GM12878 (cell line): ENCODE data around the gene AGBL3. TPM values are rescaled to one million over a fixed set of nuclear protein-coding genes. Genes with fewer than 3 reads are reported as not detected.

Source experiments
- ASH2L ChIP-seq: fragments of 300-600, 200-600 bp; sonication (generic); IDR thresholded peaks from 2 replicates; pipeline ENCODE4 v1.6.1; 2017; ENCODE audit warnings: low read depth, mild to moderate bottlenecking, borderline replicate concordance
- ATF2 ChIP-seq: IDR thresholded peaks from 2 replicates; pipeline ENCODE4 v1.6.1; 2012; ENCODE audit warnings: low read length, inconsistent platforms
- BHLHE40 ChIP-seq, 2 experiments: fragments of 450-650 bp in 1 of 2; IDR thresholded peaks; 2 replicates each; pipeline ENCODE4 v1.6.1; 2011 to 2017; ENCODE audit warnings: low read depth in 2 of 2, borderline replicate concordance in 1 of 2, improper control_type of control experiment in 1 of 2, low read length in 1 of 2, mild to moderate bottlenecking in 1 of 2
- BRCA1 ChIP-seq: IDR thresholded peaks from 2 replicates; pipeline ENCODE4 v1.6.1; 2011; ENCODE audit warnings: low read depth, low read length, improper control_type of control experiment
- CBX3 ChIP-seq: fragments of 200-600 bp; sonication (generic); IDR thresholded peaks from 2 replicates; pipeline ENCODE4 v1.6.1; 2016; ENCODE audit warnings: low read depth, borderline replicate concordance
- CHD1 ChIP-seq: IDR thresholded peaks from 2 replicates; pipeline ENCODE4 v1.6.1; 2012; ENCODE audit warnings: low read depth, low read length, improper control_type of control experiment
- ELK1 ChIP-seq: IDR thresholded peaks from 2 replicates; pipeline ENCODE4 v1.6.1; 2012; ENCODE audit warnings: low read depth, low read length, improper control_type of control experiment
- FOXM1 ChIP-seq: IDR thresholded peaks from 2 replicates; pipeline ENCODE4 v1.6.1; 2012; ENCODE audit warnings: low read depth, mild to moderate bottlenecking, inconsistent platforms, low read length, moderate library complexity
- LARP7 ChIP-seq: fragments of 450-650 bp; IDR thresholded peaks from 2 replicates; pipeline ENCODE4 v1.6.1; 2017; ENCODE audit warnings: mild to moderate bottlenecking
- MYB ChIP-seq: fragments of 150-350 bp; IDR thresholded peaks from 2 replicates; pipeline ENCODE4 v1.6.1; 2014; ENCODE audit warnings: mild to moderate bottlenecking, low read depth, low read length, borderline replicate concordance
- NFYA ChIP-seq: IDR thresholded peaks from 2 replicates; pipeline ENCODE4 v1.6.1; 2011; ENCODE audit warnings: low read depth, mild to moderate bottlenecking, low read length, improper control_type of control experiment, borderline replicate concordance
- NR2F1 ChIP-seq: fragments of 450-650 bp; conservative IDR thresholded peaks from 2 replicates; pipeline ENCODE4 v1.6.1; 2017; ENCODE audit warnings: mild to moderate bottlenecking
- NRF1 ChIP-seq: conservative IDR thresholded peaks from 2 replicates; pipeline ENCODE4 v1.6.1; 2011; ENCODE audit warnings: mild to moderate bottlenecking, low read depth, low read length, improper control_type of control experiment
- PAX5 ChIP-seq: IDR thresholded peaks from 2 replicates; pipeline ENCODE4 v1.6.1; 2011; ENCODE audit warnings: low read depth, low read length, borderline replicate concordance
- PAX8 ChIP-seq: fragments of 450-650 bp; IDR thresholded peaks from 2 replicates; pipeline ENCODE4 v1.6.1; 2017; ENCODE audit warnings: mild to moderate bottlenecking, moderate library complexity
- POU2F2 ChIP-seq: IDR thresholded peaks from 3 replicates; pipeline ENCODE4 v1.6.1; 2011; ENCODE audit warnings: low read depth, mild to moderate bottlenecking, low read length, borderline replicate concordance
- SP1 ChIP-seq: IDR thresholded peaks from one replicate; pipeline ENCODE4 v1.6.1; 2011; ENCODE audit warnings: low read depth, low read length
- SRF ChIP-seq, 2 experiments: IDR thresholded peaks; 2 replicates each; pipeline ENCODE4 v1.6.1; 2011; ENCODE audit warnings: low read depth in 2 of 2, low read length in 2 of 2, mild to moderate bottlenecking in 1 of 2, moderate library complexity in 1 of 2
- TARDBP ChIP-seq: IDR thresholded peaks from 2 replicates; pipeline ENCODE4 v1.6.1; 2016; ENCODE audit warnings: borderline replicate concordance
- WRNIP1 ChIP-seq: IDR thresholded peaks from 2 replicates; pipeline ENCODE4 v1.6.1; 2011; ENCODE audit warnings: low read depth, low read length, improper control_type of control experiment, borderline replicate concordance
- YBX1 ChIP-seq: fragments of 450-650 bp; IDR thresholded peaks from 2 replicates; pipeline ENCODE4 v1.6.1; 2016; ENCODE audit warnings: antibody characterized with exemption
- ZBTB4 ChIP-seq: fragments of 450-650 bp; formaldehyde crosslinking; IDR thresholded peaks from 2 replicates; pipeline ENCODE4 v1.4.0; 2022; ENCODE audit warnings: mild to moderate bottlenecking, moderate library complexity
- ZNF24 ChIP-seq: fragments of 450-650 bp; IDR thresholded peaks from 2 replicates; pipeline ENCODE4 v1.6.1; 2017; ENCODE audit warnings: antibody characterized with exemption, mild to moderate bottlenecking
- polyA plus RNA-seq, 11 experiments: library from polyadenylated mRNA; depleted of rRNA in 4 of 11; unstranded in 6 of 11; stranded (reverse) in 5 of 11; fragments of >200 nt; fragmentation: Nextera tagmentation in 4 of 11; fragmentation: Illumina TruSeq in 1 of 11; extraction: Ambion mirVana in 4 of 11; extraction: Trizol in 1 of 11; gene quantifications; 1 replicate in 1 of 11; 2 replicates in 10 of 11; pipeline versions ENCODE4 v1.2.1 to v1.2.3, GENCODE V29; 2011 to 2016; ENCODE audit warnings: inconsistent platforms in 2 of 11, missing spikeins in 2 of 11, low read depth in 1 of 11
- total RNA-seq, 4 experiments: library from RNA; depleted of rRNA in 3 of 4; stranded (reverse); fragments of >200 nt in 3 of 4; fragmentation: Illumina TruSeq in 1 of 4; extraction: Trizol in 1 of 4; gene quantifications; 2 replicates each; pipeline versions ENCODE4 v1.2.1 to v1.2.3, GENCODE V29; 2013 to 2021
- TF ChIP-seq, protein P1 (sequence below): fragments of 450-650 bp; IDR thresholded peaks from 2 replicates; pipeline ENCODE4 v1.6.1; 2018; ENCODE audit warnings: borderline replicate concordance, mild to moderate bottlenecking; ENCODE audit not compliant: partially characterized antibody

The AGBL3 gene
- total and polyA plus RNA-seq, 10 of the 15 experiments (the other 5 are each of a cell fraction or from before 2014, with no cell fraction given), result 0.82 to 12.4 (median 3.7) TPM

GRCh38 chr7:134992626-134993179 lies 6.4 kb downstream of the AGBL3 start (continued):
- no peak for TF ChIP-seq NFYA
- peak; percentile 76; the same call in 1 of the 2 replicates for TF ChIP-seq PAX5
- peak; percentile 63 to 71 for TF ChIP-seq BHLHE40 (IDR thresholded peaks at IDR 0.05; ENCODE audit: borderline replicate concordance in 1 of 2, low read depth in 2 of 2, low read length in 1 of 2)
- no peak for TF ChIP-seq WRNIP1
- TF ChIP-seq ELK1, result no peak
- no peak for TF ChIP-seq LARP7
- TF ChIP-seq POU2F2, result peak; percentile 72; the same call in 1 of the 3 replicates
- TF ChIP-seq ASH2L, result no peak
- peak; percentile 82 for TF ChIP-seq ATF2
- no peak for TF ChIP-seq TARDBP
- TF ChIP-seq, protein P1, sequence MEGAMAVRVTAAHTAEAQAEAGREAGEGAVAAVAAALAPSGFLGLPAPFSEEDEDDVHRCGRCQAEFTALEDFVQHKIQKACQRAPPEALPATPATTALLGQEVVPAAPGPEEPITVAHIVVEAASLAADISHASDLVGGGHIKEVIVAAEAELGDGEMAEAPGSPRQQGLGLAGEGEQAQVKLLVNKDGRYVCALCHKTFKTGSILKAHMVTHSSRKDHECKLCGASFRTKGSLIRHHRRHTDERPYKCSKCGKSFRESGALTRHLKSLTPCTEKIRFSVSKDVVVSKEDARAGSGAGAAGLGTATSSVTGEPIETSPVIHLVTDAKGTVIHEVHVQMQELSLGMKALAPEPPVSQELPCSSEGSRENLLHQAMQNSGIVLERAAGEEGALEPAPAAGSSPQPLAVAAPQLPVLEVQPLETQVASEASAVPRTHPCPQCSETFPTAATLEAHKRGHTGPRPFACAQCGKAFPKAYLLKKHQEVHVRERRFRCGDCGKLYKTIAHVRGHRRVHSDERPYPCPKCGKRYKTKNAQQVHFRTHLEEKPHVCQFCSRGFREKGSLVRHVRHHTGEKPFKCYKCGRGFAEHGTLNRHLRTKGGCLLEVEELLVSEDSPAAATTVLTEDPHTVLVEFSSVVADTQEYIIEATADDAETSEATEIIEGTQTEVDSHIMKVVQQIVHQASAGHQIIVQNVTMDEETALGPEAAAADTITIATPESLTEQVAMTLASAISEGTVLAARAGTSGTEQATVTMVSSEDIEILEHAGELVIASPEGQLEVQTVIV, result no peak
- TF ChIP-seq CBX3, result no peak
- peak; percentile 82 for TF ChIP-seq ZNF24
- peak; percentile 65 for TF ChIP-seq NR2F1
- no peak for TF ChIP-seq YBX1
- no peak for TF ChIP-seq MYB
- no peak for TF ChIP-seq ZBTB4 (CRISPR knock-in tag)
- no peak for TF ChIP-seq CHD1
- TF ChIP-seq NRF1, result no peak
- peak; percentile 73 for TF ChIP-seq FOXM1
- TF ChIP-seq PAX8, result 0 out of 2 replicates have a peak, but pooled peaks have one; percentile 65
- peak; percentile 30 for TF ChIP-seq SP1
- no peak for TF ChIP-seq BRCA1
- no peak for TF ChIP-seq SRF (IDR thresholded peaks at IDR 0.05; ENCODE audit: low read depth in 2 of 2, low read length in 2 of 2)
